Measurements from ENCODE around the gene PDHB.

Gene PDHB

DNA sequence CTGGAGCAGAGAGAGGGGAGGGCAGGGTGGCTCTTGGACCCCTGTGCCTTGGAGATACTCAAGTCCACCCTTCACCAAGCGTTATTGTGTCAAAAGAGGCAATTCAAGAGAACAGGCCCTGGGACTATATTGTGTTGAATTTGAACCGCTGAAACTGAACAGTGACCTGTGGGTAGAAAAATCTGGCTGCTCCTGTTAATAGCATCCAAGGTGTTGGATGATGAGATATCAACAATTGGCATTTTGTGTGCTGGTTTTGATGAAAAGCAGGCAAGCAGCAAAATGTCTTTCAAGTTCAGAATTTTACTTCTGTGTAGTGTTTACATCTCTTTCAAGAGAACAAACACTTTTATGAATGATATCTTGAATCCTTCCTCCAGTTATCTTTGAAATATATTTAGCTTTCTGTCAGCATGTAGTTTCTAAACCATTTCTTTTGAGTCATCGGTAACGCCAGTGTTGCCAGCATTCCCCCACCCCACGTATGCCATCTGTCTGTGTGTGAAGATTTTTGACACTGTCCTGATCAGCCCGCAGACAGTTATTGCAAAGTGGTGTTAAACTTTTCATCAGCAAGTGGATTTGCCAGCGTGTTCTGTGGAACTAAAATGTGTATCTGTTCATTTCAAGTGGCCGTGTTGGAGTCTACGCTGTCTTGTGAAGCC is 34.8 kb downstream of the PDHB start:
- no peak for DNase-seq (ENCODE audit: low spot score)

DNA sequence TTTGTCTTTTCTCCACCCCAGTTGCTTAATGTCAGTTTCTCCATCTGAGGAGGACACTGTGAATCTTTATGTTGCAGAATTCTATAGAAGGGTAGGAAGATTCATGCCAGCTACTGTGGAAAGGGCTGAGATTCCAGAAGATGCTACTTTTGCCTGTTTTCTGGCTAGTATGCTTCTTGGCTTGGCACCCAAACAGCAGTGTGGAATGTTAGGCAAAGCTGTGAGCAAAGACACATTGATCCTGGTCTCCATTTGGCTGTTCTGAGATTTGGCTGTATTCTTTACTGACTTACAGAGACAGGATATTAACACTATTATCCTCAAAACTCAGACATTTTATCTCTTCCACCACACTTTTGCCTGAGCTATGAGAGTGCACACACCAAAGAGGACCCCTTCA is 39.3 kb downstream of the PDHB start:
- DNase-seq (ENCODE audit: low spot score): no peak

DNA sequence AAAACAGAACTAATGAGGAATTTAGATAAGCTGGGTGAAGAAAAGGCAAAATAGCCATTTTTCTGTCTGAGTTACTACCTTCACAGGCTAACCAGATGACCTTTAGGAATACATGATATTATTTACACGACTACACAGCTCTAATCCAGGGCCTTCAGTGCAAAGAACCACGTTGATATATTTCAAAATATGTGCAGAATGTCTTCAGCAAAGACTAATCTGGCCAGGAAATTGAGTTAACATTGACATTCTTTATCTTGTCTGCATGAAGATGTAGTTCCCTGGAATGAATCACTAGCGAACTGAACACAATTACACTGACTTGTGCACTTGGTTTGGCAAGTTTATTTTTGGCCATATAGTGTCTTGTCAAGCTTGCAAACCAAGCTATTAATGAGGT is 41.5 kb downstream of the PDHB start:
- no peak for DNase-seq (ENCODE audit: low spot score)

DNA sequence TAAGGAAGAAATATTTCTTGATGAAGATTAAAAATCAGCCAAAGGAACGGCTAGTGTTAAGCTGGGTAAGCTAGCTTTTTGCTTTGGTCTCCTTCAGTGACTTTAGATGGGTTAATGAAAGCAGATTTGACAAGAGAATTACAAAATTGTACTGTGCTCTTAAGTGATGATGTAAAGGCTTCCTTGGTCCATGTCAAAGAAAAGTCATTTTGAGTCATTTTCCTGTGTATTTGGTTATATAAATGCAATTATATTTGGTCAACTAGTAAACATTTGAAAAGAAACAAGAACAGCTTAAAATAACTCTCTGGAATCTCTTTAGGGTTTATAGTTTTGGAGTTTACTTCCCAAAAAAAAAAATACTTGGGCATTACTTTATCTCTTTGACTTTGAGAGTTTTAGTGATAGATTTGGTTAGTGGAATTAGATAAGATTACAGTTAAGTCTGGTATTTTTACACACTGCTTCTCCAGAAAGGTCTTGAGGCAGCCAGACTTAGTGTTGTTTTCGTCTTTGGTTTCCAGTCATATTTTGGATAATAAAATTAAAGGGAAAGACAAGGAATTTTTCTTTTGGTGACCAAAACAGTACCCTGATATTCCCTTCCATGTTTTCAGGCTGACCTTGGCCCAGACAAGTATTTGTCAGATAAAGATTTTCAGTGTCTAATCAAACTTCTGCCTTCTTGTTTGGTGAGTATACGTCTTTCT is 42.3 kb downstream of the PDHB start:
- no peak for DNase-seq (ENCODE audit: low spot score)

DNA sequence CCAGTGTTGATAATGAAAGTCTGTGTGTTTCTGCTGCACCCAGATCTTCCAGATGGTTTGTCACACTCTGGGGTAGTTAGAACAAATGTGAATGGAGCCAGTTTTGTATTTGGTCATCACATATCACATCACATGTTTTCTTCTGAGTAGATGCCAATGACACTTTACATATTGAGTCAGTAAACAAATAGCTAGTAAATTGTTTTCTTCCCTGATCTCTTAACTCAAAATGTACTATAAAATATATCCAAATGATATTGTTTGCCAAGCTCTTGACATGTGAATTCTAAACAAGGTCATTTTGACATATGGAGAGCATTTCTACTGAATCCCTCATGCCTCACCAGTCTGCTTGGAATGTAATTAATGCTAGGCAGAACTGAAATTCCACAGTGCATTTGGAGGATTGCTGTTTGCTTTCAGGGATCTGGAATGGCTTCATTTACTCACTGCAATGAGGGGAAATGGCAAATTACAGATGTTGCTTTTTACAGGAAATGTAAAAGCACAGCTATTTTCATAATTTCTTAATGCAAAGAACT is 45.0 kb downstream of the PDHB start:
- DNase-seq (ENCODE audit: low spot score): peak; percentile 52

DNA sequence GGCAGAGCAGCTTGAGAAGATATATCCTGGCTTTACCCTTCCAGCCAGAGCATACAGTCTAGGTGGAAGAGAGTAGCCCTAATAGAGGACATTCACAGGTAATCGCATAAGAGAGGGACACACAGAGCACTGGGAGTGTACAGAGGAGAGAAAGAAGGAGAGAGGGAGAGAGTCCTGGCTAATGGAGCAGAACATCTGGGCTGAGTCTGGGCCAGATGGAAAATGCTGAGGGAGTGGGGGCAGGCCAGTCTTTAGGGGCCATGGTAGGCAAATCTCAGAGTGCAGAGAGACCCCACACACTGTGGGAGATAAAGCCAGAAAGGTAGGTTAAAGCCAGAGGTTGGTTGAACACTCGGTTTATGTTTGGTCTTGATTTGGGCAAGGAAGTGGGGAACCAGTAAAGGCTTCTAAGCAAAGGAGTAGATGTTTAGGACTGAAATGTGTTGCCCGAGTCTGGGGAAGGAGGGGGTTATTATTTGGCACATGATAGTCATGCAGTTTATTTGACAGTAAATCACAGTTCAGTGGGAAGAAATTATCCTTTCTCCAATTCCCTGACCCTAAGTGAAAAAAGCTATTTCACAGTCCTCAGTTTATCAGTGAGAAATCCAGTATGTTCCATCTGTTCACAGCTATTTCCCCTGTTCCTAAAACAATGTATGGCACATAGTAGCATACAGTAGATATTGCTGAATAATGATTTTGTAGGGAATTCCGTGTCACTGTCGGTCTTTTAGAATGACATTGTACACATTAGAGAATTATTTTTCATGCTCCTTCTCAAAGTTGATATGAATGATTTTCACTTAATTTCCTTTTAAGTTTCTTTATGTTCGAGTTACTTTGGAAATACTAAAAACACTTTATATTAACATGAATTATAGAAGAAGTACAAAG is 45.7 kb downstream of the PDHB start:
- no peak for DNase-seq (ENCODE audit: low spot score)

DNA sequence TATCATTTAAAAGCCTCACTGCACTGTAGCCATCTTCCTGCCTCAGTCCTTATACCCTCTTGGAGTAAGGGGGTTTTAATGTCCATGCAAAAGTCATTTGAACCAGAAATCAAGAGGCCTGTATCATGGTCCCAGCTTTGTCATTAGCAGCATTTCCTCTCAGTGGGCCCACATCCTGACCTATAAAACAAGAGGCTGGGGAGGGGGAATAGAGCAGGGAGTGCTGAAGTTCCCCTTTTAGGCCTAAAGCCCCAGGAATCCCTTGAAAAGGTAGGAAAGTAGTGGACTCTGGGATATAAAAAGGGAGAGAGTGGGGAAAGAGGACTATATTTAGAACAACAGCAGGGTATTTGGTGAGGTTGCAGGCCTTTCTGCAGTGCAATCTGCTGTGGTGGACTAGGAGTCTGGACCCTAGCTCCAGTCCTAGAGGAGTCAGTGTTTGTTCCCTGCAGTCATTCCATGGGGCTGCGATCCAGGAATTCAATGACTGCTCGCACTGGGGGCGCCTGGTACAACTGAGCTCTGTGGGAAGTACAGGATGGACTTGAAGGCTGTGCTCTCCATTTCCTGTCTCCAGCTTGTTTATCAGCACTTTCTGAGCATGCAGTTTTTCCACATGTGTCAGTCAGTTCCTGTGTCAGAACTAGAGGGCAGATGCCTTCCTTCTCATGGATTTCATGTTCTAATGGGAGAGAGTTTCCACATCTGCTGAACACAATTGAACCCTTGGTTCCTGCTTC is 46.8 kb downstream of the PDHB start:
- DNase-seq (ENCODE audit: low spot score): peak; percentile 42

DNA sequence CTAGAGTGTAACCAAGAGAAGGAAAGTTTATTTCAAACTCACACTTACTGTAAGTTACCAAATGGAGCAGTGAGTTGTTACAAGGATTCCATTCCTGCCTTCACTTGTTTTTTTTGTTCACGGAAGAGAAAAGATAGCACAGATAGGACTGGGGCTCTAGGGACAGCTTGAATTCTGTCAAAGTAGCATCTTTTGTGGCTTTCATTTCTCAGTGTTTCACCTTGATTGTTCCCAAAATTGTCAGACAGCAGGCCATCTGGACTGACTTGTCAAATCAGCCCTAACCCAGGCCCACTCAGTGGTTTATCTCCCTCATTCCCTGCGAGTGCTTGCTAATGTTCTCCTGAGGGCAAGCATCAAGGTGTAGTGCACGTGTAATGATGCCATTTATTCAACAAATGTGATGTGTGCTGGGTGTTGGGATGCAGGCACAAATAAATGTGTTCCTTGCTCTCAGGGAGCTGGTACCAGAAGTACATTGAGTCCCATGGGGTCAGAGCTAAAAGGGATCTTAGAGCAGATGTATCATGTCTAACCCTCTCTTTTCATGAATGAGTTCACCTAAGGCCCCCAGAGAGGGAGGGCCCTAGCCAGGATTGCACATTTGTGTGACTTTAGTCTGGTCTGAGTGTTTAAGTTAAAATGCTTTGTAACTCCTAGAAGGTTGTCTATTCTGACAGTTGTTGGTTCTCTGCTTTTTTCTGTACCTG is 49.1 kb downstream of the PDHB start:
- peak; percentile 41 for DNase-seq (ENCODE audit: low spot score)

DNA sequence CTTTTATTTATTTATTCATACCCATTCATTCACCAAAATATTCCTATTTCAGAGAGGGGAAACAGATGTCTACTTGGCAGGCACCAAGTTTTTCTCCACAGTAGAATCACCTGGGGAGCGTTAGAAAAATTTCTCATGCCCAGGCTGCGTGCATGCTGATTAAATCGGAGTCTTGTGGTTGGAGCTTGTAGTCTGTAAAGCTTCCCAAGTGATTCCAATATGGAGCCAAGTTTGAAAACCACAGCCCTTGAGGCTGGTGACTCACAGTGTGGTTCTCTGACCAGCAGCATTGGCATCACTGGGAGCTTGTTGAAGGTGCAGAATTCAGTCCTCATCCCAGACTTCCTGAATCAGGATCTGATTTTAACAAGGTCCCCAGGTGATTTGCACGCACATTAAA is 49.7 kb downstream of the PDHB start:
- DNase-seq (ENCODE audit: low spot score): peak; percentile 66

DNA sequence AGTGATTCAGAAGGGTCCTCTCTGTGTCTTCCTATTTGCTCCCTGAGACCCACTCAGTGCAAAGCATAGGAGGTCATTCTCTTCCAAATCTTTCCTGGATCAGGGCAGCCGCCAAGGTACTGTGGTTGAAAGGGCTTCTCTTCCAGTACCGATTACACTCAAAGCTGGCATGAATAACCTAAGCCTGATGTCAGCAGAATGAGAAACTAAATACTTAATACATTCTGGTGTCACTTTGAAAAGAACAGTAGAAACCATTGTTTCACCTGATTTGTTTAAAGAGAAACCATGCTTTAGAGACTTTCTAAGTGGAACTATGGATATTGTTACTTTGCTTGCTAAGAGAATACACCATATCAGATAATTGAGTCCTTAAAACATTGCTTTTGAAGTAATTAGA is 50.2 kb downstream of the PDHB start:
- DNase-seq (ENCODE audit: low spot score): peak; percentile 26

DNA sequence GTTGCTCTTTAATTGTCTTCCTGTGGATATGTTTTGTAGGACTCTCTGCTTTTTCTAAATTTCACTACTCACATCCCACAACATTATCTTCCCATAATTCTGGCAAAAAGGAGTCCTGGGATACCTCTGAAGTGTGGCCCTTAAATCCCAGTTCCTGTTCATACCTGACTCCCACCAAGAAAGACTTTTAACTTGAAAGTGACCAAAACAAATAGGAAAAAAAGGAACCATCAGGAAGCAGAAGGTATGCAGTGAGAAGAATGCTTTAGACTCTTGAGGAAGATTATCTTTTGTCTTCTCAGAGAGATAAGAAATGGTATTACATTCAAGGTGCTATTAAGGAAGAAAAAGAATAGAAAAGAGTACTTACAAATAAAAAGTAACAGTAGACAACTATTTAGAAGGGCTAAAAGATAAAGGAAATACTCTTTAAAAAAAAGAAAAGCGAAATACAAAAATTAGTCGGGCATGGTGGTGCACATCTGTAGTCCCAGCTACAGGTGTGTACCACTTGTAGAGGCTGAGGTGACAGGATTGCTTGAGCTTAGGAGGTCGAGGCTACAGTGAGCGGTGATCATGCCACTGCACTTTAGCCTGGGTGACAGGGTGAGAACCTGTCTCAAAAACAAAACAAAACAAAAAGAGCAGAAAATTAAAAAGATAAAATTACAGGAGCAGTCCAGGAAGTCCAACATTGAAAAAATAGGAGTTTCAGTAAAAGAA is 54.1 kb downstream of the PDHB start:
- no peak for DNase-seq (ENCODE audit: low spot score)

DNA sequence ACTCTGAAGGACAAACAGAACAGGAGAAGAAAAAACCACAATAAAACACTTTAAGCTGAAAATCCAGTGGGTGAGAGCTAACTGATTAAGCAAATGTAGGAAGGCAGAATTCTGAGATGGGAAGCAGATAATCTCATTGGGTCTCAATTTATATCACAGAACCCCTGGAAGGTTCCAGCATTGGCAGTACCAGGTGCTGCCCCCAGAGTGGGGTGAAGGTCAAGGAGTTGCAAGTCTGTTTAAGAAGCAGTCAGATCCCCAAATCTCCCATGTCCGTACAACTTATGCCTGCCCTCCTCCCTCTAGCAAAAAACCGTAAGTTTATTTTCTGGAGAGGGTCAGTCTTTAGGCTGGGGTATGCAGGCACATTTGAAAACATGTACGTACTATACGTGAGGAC is 55.9 kb downstream of the PDHB start:
- DNase-seq (ENCODE audit: low spot score): no peak

Measured in cerebellar cortex (tissue), 1 donor.